NCI-H446 (cell line): ENCODE results near the gene TRAPPC10.

ENCODE experiments used
- DNase-seq, 2 experiments: peaks; one replicate each; lab custom pipeline; 2025; lab: John Stamatoyannopoulos, UW

The TRAPPC10 gene

GRCh38 chr21:44067011-44067839 is 55.1 kb downstream of the TRAPPC10 start:
- no peak for DNase-seq

DNA sequence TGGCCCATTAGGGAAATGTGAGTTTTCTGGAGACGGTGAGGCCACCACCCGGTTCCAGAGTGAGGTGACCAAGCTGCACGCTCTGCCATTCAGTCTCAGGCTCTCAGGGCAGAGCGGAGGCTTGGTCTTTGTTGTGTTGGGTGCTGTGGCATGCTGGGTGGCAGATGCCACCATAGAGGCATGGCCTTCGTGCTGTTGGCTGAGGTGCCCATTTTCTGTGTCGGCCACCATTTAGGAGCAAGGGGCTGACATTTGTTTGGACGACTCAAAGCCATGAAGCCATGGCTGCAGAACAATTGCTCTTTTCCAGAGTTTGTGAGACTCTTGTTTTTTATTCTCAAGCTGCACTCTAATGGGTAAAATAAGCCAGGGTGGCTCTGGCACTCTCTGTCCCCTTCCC is 58.3 kb downstream of the TRAPPC10 start:
- no peak for DNase-seq

GRCh38 chr21:44071359-44072104 is 59.4 kb downstream of the TRAPPC10 start:
- DNase-seq: no peak

DNA sequence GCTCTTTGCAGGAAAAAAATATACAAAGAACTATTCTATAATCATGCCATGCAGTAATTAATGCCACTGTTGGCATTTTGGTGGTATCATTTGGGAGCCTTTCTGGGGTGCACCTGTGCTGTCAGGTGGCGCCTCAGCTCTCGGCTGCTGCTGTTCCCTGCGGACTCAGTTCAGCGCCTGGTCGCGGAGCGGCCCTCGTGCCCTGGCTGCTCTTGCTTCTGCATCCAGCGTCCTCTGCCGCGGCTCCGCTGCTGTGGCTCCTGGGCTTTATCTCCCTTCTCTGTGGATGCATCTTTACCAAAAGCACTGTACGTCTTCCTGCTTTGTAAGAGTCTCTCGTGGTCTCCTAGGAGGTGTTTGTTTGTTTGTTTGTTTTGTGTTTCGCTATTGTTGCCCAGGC is 60.0 kb downstream of the TRAPPC10 start:
- no peak for DNase-seq

- no peak for DNase-seq
These were observed 62.3 kb downstream of the TRAPPC10 start for GRCh38 chr21:44074315-44074958.

DNA sequence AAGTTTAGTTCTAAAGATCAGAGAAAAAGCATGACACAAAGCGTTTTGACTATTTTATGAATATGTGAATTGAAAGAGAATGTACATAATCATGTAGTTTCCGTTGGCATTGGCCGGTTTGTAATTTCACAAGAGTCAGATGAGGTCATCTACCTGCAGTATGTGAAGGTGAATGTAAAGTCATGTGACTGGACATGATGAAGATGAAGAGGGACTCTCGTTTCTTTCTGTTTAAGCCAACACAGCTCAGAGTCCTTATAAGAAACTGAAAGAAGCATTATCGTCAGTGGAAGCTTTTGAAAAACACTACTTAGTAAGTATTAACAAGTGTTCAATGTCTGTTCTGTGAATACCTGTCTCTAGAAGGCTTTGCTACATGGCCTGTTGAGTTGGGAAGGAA is 64.2 kb downstream of the TRAPPC10 start:
- no peak for DNase-seq

GRCh38 chr21:44078411-44078981 is 66.4 kb downstream of the TRAPPC10 start:
- DNase-seq: no peak

DNA sequence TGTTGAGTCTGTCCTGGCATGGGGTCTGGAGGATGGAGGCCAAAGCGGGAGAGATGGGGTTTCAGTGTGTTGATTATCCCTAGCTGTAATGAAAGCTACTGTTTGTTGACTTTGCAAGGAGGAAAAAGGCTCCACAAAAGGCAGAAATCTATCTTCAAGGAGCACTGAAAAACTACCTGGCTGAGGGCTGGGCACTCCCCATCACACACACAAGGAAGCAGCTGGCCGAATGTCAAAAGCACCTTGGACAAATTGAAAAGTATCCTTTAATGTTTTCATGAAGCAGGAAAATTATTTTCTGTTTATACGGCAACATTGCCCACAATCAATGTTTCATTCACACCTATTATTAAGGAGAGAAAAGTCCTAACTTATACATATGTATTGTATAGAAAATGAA is 67.3 kb downstream of the TRAPPC10 start:
- DNase-seq: no peak

GRCh38 chr21:44079846-44080245 is 67.7 kb downstream of the TRAPPC10 start:
- no peak for DNase-seq

DNA sequence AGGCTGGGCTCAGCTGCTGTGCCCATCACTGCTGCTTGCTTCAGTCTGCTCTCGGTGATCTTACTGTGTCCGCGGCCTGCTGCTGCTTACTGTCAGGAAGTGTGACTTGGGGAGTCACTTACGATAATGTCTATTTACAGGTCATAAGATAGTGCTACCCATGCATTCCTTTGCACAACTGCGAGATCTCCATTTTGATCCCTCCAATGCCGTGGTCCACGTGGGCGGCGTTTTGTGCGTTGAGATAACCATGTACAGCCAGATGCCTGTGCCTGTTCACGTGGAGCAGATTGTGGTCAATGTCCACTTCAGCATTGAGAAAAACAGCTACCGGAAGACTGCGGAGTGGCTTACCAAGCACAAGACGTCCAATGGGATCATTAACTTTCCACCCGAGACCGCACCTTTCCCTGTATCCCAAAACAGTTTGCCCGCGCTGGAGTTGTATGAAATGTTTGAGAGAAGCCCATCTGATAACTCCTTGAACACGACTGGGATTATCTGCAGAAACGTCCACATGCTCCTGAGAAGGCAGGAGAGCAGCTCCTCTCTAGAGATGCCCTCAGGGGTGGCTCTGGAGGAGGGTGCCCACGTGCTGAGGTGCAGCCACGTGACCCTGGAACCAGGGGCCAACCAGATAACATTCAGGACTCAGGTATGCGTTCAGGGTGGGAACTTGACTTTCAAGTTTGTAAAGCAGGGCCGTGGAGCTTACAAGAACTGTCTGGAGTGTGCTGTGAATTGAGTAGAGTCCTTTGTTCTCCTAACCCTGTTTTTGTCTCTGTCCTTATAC is 70.7 kb downstream of the TRAPPC10 start:
- DNase-seq: no peak

GRCh38 chr21:44083631-44084291 is 71.7 kb downstream of the TRAPPC10 start:
- DNase-seq: no peak

DNA sequence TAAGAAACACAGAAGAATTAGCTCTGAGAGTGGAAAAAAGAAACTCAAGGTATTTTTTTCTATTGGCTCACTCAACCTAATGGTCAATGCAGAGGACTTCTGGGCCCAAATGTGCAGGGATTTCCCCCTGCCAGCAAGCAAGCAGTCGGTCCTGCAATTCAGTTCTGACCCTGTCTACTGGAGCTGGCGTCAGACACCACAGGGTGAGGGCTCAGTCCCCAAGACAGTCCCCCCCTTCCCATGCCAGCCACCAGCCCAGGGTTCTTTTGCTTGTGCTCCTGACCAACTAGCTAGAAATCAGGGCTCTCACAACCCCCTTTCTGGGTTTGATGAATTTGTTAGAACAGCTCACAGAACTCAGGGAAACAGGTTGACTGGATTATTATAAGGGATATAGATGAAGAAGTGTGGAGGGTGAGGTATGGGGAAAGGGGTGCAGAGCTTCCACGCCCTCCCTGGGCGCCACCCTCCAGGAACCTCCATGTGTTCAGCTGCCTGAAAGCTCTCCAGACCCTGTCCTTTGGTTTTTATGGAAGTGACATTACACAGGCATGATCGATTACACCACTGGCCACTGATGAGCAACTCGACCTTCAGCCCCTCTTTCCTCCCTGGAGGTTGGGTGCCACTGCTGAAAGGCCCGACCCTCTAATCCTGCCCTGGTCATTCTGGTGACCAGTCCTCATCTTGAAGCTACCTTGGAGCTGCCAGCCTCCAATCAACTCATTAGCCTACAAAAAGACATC is 72.6 kb downstream of the TRAPPC10 start:
- no peak for DNase-seq

GRCh38 chr21:44085491-44086321 is 73.6 kb downstream of the TRAPPC10 start:
- DNase-seq: no peak

DNA sequence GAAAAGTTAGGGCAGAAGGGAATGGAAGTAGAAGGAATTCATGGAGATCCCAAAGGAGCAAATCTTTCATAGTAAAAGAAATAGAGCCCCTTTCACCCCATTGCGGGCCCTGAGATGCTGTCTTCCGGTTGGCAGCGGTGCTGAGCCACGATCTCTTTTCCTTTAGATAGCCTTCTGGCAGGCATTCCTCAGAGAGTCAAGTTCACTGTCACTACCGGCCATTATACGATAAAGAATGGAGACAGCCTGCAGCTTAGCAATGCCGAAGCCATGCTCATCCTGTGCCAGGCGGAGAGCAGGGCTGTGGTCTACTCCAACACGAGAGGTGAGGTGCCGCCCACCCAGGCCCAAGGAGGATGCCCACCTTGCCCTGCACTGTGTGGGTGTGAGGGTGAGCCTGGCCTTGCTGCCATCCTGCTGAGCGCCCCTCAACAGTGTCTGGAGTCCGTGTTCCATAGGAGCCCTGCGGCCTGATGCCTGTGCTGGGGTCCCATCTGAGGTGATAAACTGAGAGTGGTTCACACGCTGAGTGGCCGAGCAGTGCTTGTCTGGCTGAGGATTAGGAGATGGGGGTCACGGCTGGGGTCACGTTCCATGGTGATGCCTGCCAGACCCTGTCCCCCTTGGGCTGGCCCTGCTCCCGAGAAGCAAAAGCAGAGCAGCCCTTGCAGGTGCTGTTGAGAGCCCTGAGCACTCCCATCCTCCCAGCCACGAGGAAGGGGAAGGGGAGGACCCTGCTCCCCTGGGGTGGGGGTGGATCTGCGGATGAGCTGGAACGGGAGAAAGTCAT is 74.7 kb downstream of the TRAPPC10 start:
- DNase-seq: no peak

GRCh38 chr21:44087426-44088400 is 75.6 kb downstream of the TRAPPC10 start:
- DNase-seq: no peak

- no peak for DNase-seq
These were observed 76.3 kb downstream of the TRAPPC10 start for GRCh38 chr21:44088401-44088780.
